ENCODE results near the gene CD28.
"Not testable (repeated sequence)": the region's sequence is repeated elsewhere in the genome, so short reads cannot be mapped to it uniquely, and the experiment has no call there.

CD28 gene

DNA sequence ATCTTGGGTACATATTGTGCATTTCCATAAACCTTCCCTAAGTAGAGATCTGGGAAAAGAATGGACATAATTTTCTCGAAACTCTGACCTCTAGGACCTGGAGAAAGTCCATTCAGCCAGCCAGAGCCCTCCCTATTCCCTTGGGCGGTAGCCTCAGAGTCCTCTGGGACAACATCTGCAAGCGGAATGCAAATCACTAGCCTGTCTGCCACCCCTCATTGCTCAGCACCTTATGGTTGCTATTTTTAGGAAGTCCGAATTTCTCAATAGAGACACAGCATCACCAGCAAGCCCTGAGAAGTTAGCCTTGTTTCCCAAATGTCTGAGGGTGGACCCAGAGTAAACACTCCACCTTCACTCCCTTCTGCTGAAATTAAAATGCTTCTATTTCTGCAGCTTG lies 17.6 kb upstream of the CD28 start:
- DNase-seq = peak; percentile 28

- no peak for DNase-seq
Measured at GRCh38 chr2:203689426-203690116, 16.9 kb upstream of the CD28 start.

DNA sequence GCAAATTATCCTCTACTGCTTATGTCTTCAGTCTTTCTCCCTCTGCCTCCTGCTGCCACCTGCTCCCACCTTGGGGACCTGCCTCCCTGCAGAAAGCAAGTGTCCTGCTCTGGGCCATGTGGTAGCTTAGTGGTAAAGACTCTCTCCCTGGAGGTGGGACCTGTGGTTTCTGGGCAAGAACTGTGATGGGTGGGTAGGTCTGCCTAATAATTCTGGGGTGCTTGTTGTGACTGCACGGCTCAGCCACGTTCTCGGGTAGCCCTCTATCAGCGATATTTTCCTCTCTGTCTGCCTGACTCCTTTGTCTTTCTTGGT lies 16.4 kb upstream of the CD28 start:
- no peak for DNase-seq

GRCh38 chr2:203690441-203691047 lies 15.9 kb upstream of the CD28 start:
- DNase-seq = no peak

DNA sequence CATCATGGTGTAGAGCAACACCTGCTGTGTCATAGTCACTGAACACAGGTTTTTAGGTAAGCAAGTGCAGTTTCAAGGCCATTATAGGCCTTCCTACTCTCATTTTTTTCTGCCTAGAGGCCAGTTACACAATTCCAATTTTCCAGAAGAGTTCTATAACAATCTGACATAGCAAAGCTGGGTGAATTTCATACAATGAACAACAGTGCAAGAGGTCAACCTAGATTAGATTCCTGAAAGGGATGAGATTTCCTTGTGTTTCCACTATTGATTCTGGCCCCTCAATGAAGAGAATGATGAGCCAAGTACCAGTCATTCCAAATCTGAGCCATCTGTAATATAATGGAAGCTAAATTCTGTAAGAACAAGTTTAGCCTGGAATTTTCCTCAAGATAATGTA lies 15.3 kb upstream of the CD28 start:
- no peak for DNase-seq

DNA sequence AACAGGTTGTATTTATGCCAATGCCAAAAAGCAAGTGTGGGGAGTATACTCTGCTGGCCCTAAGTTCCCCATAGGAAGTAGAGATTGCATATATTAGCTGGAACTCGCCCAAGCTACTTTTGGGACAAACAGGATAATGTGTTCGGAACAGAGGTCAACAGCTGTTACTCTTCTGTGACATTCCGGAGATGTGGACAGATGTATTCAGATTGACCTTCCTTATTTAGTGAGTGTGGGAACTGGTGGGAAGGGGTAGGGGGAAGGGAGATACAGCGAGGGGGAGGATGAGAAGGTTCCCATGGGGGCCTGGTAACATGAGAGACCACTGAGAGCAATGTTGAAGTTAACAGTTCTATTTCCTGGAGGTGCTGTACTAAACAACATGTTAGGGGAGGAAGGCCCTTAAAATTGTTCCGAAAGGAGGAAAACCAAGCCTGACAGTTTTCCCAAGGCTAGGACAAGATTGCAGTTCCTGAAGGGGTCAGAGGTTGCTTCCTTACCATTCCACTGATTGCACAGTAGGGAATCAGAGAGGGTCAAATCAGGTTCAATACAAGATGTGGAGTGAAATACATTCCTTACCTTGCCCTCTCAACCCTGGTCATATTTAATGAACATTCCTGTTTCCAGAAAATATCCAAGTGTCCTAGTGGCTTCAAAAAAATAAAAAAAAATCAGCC lies 14.3 kb upstream of the CD28 start:
- DNase-seq = no peak

- no peak for DNase-seq
Measured at GRCh38 chr2:203693242-203693879, 13.1 kb upstream of the CD28 start.

DNA sequence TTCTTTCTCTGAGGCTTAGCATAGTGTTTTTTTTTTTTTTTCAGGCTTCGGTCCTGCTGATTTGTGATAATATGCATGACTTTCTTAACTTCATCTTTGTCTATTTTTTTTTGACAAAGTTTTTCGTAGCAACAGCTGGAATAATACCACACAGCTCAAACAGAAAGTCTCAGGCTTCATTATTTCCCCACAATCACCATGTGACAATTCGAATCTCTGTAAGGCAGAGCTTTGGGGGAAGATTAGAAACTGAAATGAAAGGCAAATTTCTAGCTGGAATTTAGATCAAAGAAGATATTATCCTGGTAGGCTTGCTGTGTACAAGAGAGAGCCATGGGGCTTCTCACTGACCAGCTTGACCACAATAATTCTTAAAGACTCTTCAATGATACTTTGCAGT lies 12.2 kb upstream of the CD28 start:
- no peak for DNase-seq

GRCh38 chr2:203697190-203697589 lies 9.2 kb upstream of the CD28 start:
- no peak for DNase-seq

GRCh38 chr2:203697763-203698162 lies 8.7 kb upstream of the CD28 start:
- DNase-seq = not testable (repeated sequence)

DNA sequence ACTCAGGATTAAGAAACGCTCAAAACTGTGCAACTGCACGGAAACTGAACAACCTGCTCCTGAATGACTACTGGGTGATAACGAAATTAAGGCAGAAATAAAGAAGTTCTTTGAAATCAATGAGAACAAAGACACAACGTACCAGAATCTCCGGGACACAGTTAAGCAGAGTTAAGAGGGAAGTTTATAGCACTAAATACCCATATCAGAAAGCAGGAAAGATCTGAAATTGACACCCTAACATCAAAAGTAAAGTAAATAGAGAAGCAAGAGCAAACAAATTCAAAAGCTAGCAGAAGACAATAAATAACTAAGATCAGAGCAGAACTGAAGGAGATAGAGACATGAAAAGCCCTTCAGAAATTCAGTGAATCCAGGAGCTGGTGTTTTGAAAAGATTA lies 8.0 kb upstream of the CD28 start:
- DNase-seq = not testable (repeated sequence)

DNA sequence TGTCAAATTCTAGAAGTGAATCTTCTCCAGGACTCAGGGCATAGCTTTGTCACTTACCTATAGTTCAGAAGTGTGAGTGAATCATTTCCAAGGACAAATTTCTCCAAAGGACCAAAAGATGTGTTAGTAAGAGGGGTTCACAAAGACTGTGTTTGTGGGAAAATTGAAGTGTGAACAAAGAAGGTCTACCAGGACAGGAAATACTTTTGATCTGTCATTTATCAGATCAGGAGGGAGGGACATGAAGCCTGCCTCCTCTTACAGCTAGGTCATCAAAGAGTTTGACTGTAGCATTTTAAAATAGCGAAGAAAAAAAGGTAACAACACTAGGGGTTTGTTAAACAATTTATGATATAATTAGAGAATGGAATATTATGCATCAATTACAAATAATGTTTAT lies 2.0 kb upstream of the CD28 start:
- DNase-seq = no peak

DNA sequence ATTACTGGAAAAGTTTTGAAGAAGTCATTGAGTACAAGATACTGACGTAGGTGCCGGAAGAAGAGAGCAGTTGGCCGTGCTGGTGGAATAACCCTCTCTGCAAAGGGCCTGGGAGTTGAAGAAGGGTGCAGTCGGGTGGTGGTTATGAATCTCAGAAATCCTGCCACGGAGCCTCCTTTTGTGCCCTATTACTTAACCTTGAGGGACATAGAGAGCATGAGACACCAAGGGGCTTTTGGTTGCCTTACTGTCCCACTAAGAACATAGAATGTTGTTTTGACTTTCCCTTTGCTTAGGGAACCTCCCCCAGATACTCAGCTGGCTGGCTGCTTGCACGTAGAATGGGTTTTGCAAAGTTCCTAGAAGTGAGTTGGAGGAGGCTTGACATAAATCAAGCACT lies 1.3 kb upstream of the CD28 start:
- peak; percentile 51 for DNase-seq

DNA sequence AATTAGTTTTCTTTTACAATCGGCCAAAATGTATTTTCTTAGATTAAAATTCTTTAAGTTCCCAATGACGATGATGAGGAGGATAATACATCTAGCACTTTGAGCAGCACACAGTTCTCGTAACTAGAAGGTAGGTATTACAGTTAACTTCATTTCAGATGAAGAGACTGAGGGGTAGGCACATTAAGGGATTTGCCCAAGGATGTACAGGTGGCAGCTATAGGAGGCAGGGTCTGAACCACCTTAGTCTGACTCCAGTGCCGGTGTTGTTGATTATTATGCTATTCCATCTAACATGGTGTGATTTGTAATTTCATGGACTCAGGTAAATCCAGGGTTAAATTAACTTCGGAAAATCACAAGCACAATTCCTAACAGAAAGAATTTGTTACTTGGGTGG lies 1.1 kb downstream of the CD28 start:
- DNase-seq = no peak

GRCh38 chr2:203708846-203709396 lies 2.5 kb downstream of the CD28 start:
- no peak for DNase-seq

- no peak for DNase-seq
Measured at GRCh38 chr2:203709416-203710040, 3.1 kb downstream of the CD28 start.

GRCh38 chr2:203710226-203710625 lies 3.8 kb downstream of the CD28 start:
- DNase-seq = no peak

- no peak for DNase-seq
Measured at GRCh38 chr2:203710952-203711351, 4.5 kb downstream of the CD28 start.

GRCh38 chr2:203711399-203711798 lies 5.0 kb downstream of the CD28 start:
- DNase-seq = no peak

DNA sequence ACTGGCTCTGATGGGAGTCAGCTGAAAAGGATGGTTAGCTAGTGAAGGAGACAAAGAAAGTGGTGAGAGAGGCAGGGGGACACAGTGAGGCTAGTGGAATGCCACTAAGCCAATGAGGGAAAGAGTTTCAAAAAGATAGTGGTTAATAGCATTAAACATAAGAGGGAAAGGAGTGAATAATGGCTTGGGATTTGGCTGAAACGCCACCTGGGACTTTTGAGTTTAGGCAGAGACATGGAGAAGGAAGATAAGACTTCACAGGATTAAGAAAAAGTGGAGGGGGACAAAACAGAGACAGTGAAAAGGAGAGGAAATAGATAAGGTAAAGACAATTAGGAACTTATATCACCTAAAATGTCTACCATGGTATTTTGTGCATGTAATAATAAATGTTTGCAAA lies 6.9 kb downstream of the CD28 start:
- no peak for DNase-seq

DNA sequence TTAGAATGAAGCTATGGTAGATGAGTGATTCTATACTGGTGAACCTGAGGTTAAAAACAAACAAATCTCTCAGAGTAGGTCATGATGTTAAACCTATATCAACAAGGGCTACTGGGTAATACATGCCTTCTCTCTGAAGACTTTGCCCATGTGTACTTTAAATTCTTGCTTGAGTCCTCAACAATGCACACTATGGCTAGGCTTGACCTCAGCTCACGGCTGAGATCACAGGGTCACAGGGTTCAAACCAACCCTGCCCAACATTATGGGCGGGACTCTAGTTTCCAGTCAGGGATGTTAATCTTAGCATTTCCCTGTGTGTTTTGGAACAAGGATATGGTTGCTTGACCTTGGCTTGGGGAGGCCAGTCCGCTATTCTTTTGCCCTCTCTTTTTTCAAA lies 7.7 kb downstream of the CD28 start:
- DNase-seq = no peak

- no peak for DNase-seq
Measured at GRCh38 chr2:203715744-203716143, 9.3 kb downstream of the CD28 start.

- peak; percentile 65 for DNase-seq
Measured at GRCh38 chr2:203718087-203718486, 11.6 kb downstream of the CD28 start.

Measured in CD4-positive, alpha-beta T cell treated with Interleukin-15 for 1 hour (primary cell).